ENCODE data around the gene LSM4.
A peak's percentile ranks its signal among the peaks of the same experiment; 100 is the strongest.
"Not testable (repeated sequence)": the region's sequence is repeated elsewhere in the genome, so short reads cannot be mapped to it uniquely, and the experiment has no call there.

LSM4 gene

GRCh38 chr19:18361646-18362045 is 38.8 kb upstream of the LSM4 start:
- DNase-seq (ENCODE audit: low read depth): peak; percentile 27
- H3K4me3 ChIP-seq (ENCODE audit: low read length): no peak overlapping the region
- TF ChIP-seq, protein P1, sequence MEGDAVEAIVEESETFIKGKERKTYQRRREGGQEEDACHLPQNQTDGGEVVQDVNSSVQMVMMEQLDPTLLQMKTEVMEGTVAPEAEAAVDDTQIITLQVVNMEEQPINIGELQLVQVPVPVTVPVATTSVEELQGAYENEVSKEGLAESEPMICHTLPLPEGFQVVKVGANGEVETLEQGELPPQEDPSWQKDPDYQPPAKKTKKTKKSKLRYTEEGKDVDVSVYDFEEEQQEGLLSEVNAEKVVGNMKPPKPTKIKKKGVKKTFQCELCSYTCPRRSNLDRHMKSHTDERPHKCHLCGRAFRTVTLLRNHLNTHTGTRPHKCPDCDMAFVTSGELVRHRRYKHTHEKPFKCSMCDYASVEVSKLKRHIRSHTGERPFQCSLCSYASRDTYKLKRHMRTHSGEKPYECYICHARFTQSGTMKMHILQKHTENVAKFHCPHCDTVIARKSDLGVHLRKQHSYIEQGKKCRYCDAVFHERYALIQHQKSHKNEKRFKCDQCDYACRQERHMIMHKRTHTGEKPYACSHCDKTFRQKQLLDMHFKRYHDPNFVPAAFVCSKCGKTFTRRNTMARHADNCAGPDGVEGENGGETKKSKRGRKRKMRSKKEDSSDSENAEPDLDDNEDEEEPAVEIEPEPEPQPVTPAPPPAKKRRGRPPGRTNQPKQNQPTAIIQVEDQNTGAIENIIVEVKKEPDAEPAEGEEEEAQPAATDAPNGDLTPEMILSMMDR (IDR thresholded peaks at IDR 0.05; ENCODE audit: insufficient read depth, low read depth, low read length, missing control alignments): no peak

- TF ChIP-seq, protein P1 (IDR thresholded peaks at IDR 0.05; ENCODE audit: insufficient read depth, low read depth, low read length, missing control alignments): no peak
- DNase-seq (ENCODE audit: low read depth): no peak
- no peak overlapping the region for H3K4me3 ChIP-seq (ENCODE audit: low read length)
These were observed 34.2 kb upstream of the LSM4 start for GRCh38 chr19:18357041-18357440.

GRCh38 chr19:18354743-18355142 is 31.9 kb upstream of the LSM4 start:
- not testable (repeated sequence) for DNase-seq (ENCODE audit: low read depth); H3K4me3 ChIP-seq (ENCODE audit: low read length)

DNA sequence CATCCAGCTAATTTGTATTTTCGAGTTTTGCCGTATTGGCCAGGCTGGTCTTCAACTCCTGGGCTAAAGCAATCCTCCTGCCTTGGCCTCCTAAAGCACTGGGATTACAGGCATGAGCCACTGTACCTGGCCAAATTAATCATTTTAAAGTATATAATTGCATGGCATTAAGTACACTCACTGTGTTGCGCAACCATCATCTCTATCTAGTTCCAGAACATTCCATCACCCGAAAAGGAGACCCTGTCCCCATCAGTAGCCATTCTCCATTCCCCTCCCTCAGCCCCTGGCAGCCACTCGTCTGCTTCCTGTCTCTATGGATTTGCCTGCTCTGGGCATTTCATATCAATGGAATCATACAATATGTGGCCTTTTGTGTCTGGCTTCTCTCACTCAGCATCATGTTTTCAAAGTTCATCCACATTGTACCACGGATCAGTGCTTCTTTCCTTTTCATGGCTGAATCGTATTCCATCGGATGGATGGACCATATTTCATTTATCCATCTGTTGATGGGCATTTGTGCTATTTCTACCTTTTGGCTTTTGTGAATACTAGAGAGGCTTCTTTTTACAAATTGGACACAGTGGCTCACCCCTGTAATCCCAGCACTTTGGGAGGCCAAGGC is 30.6 kb upstream of the LSM4 start:
- no peak overlapping the region for H3K4me3 ChIP-seq (ENCODE audit: low read length)
- DNase-seq (ENCODE audit: low read depth): no peak
- TF ChIP-seq, protein P1 (IDR thresholded peaks at IDR 0.05; ENCODE audit: insufficient read depth, low read depth, low read length, missing control alignments): no peak

GRCh38 chr19:18351544-18351943 is 28.7 kb upstream of the LSM4 start:
- DNase-seq (ENCODE audit: low read depth): no peak
- TF ChIP-seq, protein P1 (IDR thresholded peaks at IDR 0.05; ENCODE audit: insufficient read depth, low read depth, low read length, missing control alignments): no peak
- no peak overlapping the region for H3K4me3 ChIP-seq (ENCODE audit: low read length)

GRCh38 chr19:18350490-18350889 is 27.6 kb upstream of the LSM4 start:
- TF ChIP-seq, protein P1 (IDR thresholded peaks at IDR 0.05; ENCODE audit: insufficient read depth, low read depth, low read length, missing control alignments): no peak
- no peak for DNase-seq (ENCODE audit: low read depth)
- no peak overlapping the region for H3K4me3 ChIP-seq (ENCODE audit: low read length)

DNA sequence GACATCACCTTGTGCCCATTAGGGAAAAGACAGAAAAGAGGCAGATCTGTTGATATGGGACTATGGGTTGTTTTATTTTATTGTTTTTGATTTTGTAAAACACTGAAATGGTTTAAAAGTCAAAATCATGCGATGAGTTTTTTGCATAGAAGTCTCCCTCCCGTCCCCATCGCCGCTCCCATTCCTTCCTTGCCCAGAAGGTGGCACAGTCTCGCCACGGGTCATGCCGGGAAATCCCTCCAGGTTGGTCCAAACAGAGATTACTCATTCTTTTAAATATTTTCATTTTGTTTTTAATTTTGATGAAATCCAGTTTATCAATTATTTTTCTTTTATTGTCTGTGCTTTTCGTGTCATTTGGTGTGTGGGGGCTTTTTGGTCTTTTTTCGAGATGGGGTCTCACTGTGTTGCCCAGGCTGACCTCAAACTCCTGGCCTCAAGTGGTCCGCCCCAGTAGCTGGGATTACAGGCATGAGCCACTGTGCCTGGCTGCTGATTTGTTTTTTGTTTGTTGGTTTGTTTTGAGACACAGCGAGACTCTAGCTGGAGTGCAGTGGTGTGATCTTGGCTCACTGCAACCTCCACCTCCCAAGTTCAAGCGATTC is 26.8 kb upstream of the LSM4 start:
- DNase-seq (ENCODE audit: low read depth): peak; percentile 67
- TF ChIP-seq, protein P1 (IDR thresholded peaks at IDR 0.05; ENCODE audit: insufficient read depth, low read depth, low read length, missing control alignments): peak; percentile 94
- H3K4me3 ChIP-seq (ENCODE audit: low read length): no peak overlapping the region

DNA sequence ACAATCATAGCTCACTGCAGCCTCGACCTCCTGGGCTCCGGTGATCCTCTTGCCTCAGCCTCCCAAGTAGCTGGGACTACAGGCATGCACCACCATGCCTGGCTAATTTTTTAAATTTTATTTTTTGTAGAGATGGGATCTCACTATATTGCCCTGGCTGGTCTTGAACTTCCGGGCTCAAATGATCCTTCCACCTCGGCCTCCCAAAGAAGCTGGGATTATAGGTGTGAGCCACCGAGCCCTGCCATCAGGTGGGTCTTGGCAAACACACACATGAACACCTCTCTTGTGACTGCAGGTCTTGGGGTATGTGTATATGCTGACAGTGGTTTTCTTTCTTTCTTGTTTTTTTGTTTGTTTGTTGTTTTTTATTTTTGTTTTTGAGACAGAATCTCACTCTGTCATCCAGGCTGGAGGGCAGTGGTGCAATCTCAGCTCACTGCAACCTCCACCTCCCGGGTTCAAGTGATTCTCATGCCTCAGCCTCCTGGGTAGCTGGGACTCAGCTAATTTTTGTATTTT is 26.0 kb upstream of the LSM4 start:
- H3K4me3 ChIP-seq (ENCODE audit: low read length); DNase-seq (ENCODE audit: low read depth): not testable (repeated sequence)

Measured in epithelial cell of esophagus (primary cell).